ENCODE measurements around the gene GCHFR. TPM values are rescaled to one million over a fixed set of nuclear protein-coding genes. Genes with fewer than 3 reads are reported as not detected.
A peak's percentile ranks its signal among the peaks of the same experiment; 100 is the strongest.

The GCHFR gene
- polyA plus RNA-seq, 1 of the 3 experiments (the other 2 are of a cell fraction): 0.67 TPM

- Histone ChIP-seq H3K4me3 (ENCODE audit: low read depth in 2 of 2, low read length in 1 of 2) (no peak overlapping the region), H3K9me3 (no peaks in the 10 kb centered on the region), H3K27ac (ENCODE audit: low read depth in 2 of 2, low read length in 1 of 2) (peak overlapping the region in 1 of 2 experiments; percentile 83; a peak in 2 of 4 replicates), H3K4me2 (peak overlapping the region; percentile 59; the same call in 1 of the 2 replicates), H3K36me3 (replicated peaks in 1 of 2; ENCODE audit: control insufficient read depth in 1 of 2, insufficient read depth in 2 of 2, low read length in 1 of 2) (peaks cover 0 to 17% of the 10 kb centered on the region in 2 experiments), H3K4me1 (ENCODE audit: control insufficient read depth in 1 of 2, insufficient read depth in 2 of 2, low read depth in 1 of 2, low read length in 1 of 2) (peaks cover 36 to 73% of the 10 kb centered on the region in 2 experiments; a peak in 3 of 4 replicates), H3K27me3 (ENCODE audit: insufficient read depth) (no peaks in the 10 kb centered on the region), H4K20me1 (ENCODE audit: insufficient read depth) (no peaks in the 10 kb centered on the region), H3K79me2 (ENCODE audit: insufficient read depth) (no peaks in the 10 kb centered on the region), H2AFZ (ENCODE audit: low read depth) (no peak overlapping the region), H3K9me2 (no peaks in the 10 kb centered on the region), H3K9ac (no peak overlapping the region), H3F3A (replicated peaks; ENCODE audit: insufficient read depth) (peaks cover 12% of the 10 kb centered on the region)
- DNase-seq: no peak
- TF ChIP-seq RXRA (IDR thresholded peaks at IDR 0.05; ENCODE audit: borderline replicate concordance, low read depth): no peak
- TF ChIP-seq EZH2phosphoT487 (IDR thresholded peaks at IDR 0.05; ENCODE audit: borderline replicate concordance, low read depth): no peak
- no peak for TF ChIP-seq RFX5 (IDR thresholded peaks at IDR 0.05; ENCODE audit: low read length)
- no peak for TF ChIP-seq TCF12 (IDR thresholded peaks at IDR 0.05)
- no peak for TF ChIP-seq GATA2 (CRISPR knock-in tag; IDR thresholded peaks at IDR 0.05)
- no peak for TF ChIP-seq TAF1 (IDR thresholded peaks at IDR 0.05; ENCODE audit: borderline replicate concordance, low read depth, low read length)
- TF ChIP-seq ZBTB33 (IDR thresholded peaks at IDR 0.05; ENCODE audit: borderline replicate concordance, low read depth): no peak
- no peak for TF ChIP-seq REST (IDR thresholded peaks at IDR 0.05; ENCODE audit: low read depth, low read length)
- no peak for TF ChIP-seq NFIC (IDR thresholded peaks at IDR 0.05; ENCODE audit: borderline replicate concordance)
- TF ChIP-seq FOXJ3 (CRISPR knock-in tag; IDR thresholded peaks at IDR 0.05): no peak
- no peak for TF ChIP-seq EP300 (IDR thresholded peaks at IDR 0.05; ENCODE audit: borderline replicate concordance in 1 of 2, low read depth in 1 of 2, low read length in 1 of 2)
- no peak for TF ChIP-seq USF2 (IDR thresholded peaks at IDR 0.05; ENCODE audit: borderline replicate concordance, low read depth, low read length)
- no peak for TF ChIP-seq NRF1 (IDR thresholded peaks at IDR 0.05; ENCODE audit: low read depth, low read length)
- TF ChIP-seq RAD21 (IDR thresholded peaks at IDR 0.05; ENCODE audit: low read length): no peak
- no peak for TF ChIP-seq TEAD4 (IDR thresholded peaks at IDR 0.05; ENCODE audit: borderline replicate concordance, insufficient read depth)
- no peak for TF ChIP-seq POLR2AphosphoS5 (IDR thresholded peaks at IDR 0.05; ENCODE audit: low read depth, low read length)
- TF ChIP-seq CTCF (IDR thresholded peaks at IDR 0.05): no peak
- ChIA-PET CTCF (interaction anchor here (0.6 to 31.8 kb wide), 4 partner anchors 9 to 90 kb away, joined by 3 to 555 read pairs (median 61); partner anchors contain the start of gene RMDN3), POLR2A (interaction anchor here (1.1 kb wide), 1 partner anchor 12 kb away, joined by 3 read pairs; no protein-coding TSS in a partner anchor)
- 96% methylated on average over 16 of the region's 21 CpGs for WGBS (ENCODE audit: low lambda C conversion rate)
These were observed 4.8 kb downstream of the GCHFR start for GRCh38 chr15:40768521-40769273.

Measured in SK-N-SH (cell line).